Activated CD8-positive, alpha-beta T cell treated with anti-CD3 and anti-CD28 coated beads for 36 hours (primary cell): ENCODE data around the gene ATMIN. TPM values are rescaled to one million over a fixed set of nuclear protein-coding genes. Genes with fewer than 3 reads are reported as not detected.

Experiments
- ATAC-seq: fragments of 200-7000 bp; cut with Tn5 transposase; one replicate; pipeline ENCODE4 v1.10.0; 2021; ENCODE audit warnings: mild to moderate bottlenecking, moderate library complexity
- CTCF ChIA-PET: fragments of 350-600 bp; sonication (Branson Sonifier 250); formaldehyde crosslinking; loops from one replicate; lab custom pipeline; 2021; ENCODE audit warnings: antibody characterized with exemption; lab: Charles Lee
- POLR2A ChIA-PET: fragments of 350-600 bp; sonication (Branson Sonifier 250); formaldehyde crosslinking; loops from one replicate; lab custom pipeline; 2021; ENCODE audit warnings: antibody characterized with exemption; lab: Charles Lee
- DNase-seq: peaks from one replicate; pipeline ENCODE4 v3.0.0-alpha.2; 2020
- H3K27ac Mint-ChIP-seq: one replicate; pipeline ENCODE4 v1.8.0; 2021; ENCODE audit warnings: mild to moderate bottlenecking, mixed read lengths
- H3K27me3 Mint-ChIP-seq: one replicate; pipeline ENCODE4 v1.8.0; 2021; ENCODE audit warnings: mixed read lengths
- H3K36me3 Mint-ChIP-seq: one replicate; pipeline ENCODE4 v1.8.0; 2021; ENCODE audit warnings: low read depth, mixed read lengths
- H3K4me1 Mint-ChIP-seq: one replicate; pipeline ENCODE4 v1.8.0; 2021; ENCODE audit warnings: low read depth, mixed read lengths
- H3K4me3 Mint-ChIP-seq: one replicate; pipeline ENCODE4 v1.8.0; 2021; ENCODE audit warnings: mild to moderate bottlenecking, moderate library complexity, mixed read lengths
- H3K9me3 Mint-ChIP-seq: one replicate; pipeline ENCODE4 v1.8.0; 2021; ENCODE audit warnings: mixed read lengths
- intact Hi-C: fragments of 100-400 bp; cut with micrococcal nuclease; formaldehyde crosslinking; loops from one replicate; pipeline ENCODE4 v1.10.0; 2022
- total RNA-seq, 2 experiments: library from RNA; stranded (reverse); gene quantifications; one replicate each; pipeline ENCODE4 v1.2.3, GENCODE V29; 2021
- TF ChIP-seq, protein P1 (sequence below): fragments of 200-600 bp; IDR thresholded peaks from one replicate; pipeline ENCODE4 v1.8.0; 2022; ENCODE audit warnings: antibody characterized with exemption, mild to moderate bottlenecking

The ATMIN gene
- total RNA-seq, 2 experiments from 2014 or later: 17.9 to 19.7 TPM

GRCh38 chr16:81036751-81037350, 1.2 kb downstream of the ATMIN start:
- ChIA-PET CTCF (interaction anchor here (0.8 to 3.7 kb wide), 11 partner anchors 8 to 152 kb away, joined by 3 to 50 read pairs (median 10); partner anchors contain the start of gene C16orf46), POLR2A (interaction anchor here (0.7 to 1.4 kb wide), 3 partner anchors 30 to 39 kb away, joined by 3 to 7 read pairs (median 4); partner anchors contain the start of genes CENPN and CMC2)
- Mint-ChIP-seq H3K9me3 (no peaks in the 10 kb centered on the region), H3K27me3 (no peaks in the 10 kb centered on the region), H3K4me3 (peak overlapping the region; percentile 81), H3K4me1 (peaks cover 26% of the 10 kb centered on the region), H3K27ac (peak overlapping the region; percentile 63), H3K36me3 (peaks cover 21% of the 10 kb centered on the region)
- intact Hi-C loops: no loop called here
- TF ChIP-seq, protein P1, sequence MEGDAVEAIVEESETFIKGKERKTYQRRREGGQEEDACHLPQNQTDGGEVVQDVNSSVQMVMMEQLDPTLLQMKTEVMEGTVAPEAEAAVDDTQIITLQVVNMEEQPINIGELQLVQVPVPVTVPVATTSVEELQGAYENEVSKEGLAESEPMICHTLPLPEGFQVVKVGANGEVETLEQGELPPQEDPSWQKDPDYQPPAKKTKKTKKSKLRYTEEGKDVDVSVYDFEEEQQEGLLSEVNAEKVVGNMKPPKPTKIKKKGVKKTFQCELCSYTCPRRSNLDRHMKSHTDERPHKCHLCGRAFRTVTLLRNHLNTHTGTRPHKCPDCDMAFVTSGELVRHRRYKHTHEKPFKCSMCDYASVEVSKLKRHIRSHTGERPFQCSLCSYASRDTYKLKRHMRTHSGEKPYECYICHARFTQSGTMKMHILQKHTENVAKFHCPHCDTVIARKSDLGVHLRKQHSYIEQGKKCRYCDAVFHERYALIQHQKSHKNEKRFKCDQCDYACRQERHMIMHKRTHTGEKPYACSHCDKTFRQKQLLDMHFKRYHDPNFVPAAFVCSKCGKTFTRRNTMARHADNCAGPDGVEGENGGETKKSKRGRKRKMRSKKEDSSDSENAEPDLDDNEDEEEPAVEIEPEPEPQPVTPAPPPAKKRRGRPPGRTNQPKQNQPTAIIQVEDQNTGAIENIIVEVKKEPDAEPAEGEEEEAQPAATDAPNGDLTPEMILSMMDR: no peak
- DNase-seq: no peak
- no peak for ATAC-seq

GRCh38 chr16:81040131-81040530, 4.5 kb downstream of the ATMIN start:
- Mint-ChIP-seq H3K9me3 (no peaks in the 10 kb centered on the region), H3K4me1 (peaks cover 26% of the 10 kb centered on the region), H3K36me3 (peaks cover 39% of the 10 kb centered on the region), H3K27me3 (no peaks in the 10 kb centered on the region), H3K27ac (no peak overlapping the region), H3K4me3 (no peak overlapping the region)
- DNase-seq (no peak), ATAC-seq (no peak)
- intact Hi-C loops: no loop called here
- ChIA-PET CTCF (interaction anchor here (1.5 kb wide), 1 partner anchor 98 kb away, joined by 3 read pairs; no protein-coding TSS in a partner anchor), POLR2A (no interaction called here)
- TF ChIP-seq, protein P1: no peak

- peaks cover 43% of the 10 kb centered on the region for H3K36me3 Mint-ChIP-seq
- H3K27ac Mint-ChIP-seq: peak overlapping the region; percentile 14
Measured at GRCh38 chr16:81040842-81041241, 5.2 kb downstream of the ATMIN start.

DNA sequence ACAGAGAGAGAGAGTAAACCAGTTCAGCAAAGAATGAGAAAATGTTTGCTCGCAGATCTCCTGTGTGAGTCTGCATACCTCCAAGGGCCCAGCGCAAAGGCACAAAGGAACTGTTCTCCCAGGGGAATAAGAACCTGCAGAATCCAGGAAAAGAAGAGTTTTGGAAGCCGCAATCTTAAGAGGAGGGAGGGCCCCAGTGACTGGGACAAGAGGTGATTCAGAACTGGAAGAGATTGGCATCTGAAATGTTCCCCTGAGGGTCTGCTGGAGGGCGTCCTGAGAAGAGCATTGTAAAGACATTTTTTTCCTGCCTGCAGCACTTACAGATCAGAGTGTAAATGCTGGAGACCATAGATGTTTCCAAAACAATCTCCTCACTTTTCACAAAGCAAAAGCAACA, 6.1 kb downstream of the ATMIN start:
- H3K4me3 Mint-ChIP-seq: no peak overlapping the region
- H3K4me1 Mint-ChIP-seq: peaks cover 22% of the 10 kb centered on the region

More at GRCh38 chr16:81040842-81041241, 5.2 kb downstream of the ATMIN start:
- H3K4me3 Mint-ChIP-seq: no peak overlapping the region
- ATAC-seq (no peak), DNase-seq (no peak)
- no peaks in the 10 kb centered on the region for H3K9me3 Mint-ChIP-seq
- no peaks in the 10 kb centered on the region for H3K27me3 Mint-ChIP-seq
- intact Hi-C loops: no loop called here
- TF ChIP-seq, protein P1: no peak
- POLR2A ChIA-PET: no interaction called here
- CTCF ChIA-PET: interaction anchor here (1.5 kb wide), 1 partner anchor 98 kb away, joined by 3 read pairs; no protein-coding TSS in a partner anchor
- peaks cover 24% of the 10 kb centered on the region for H3K4me1 Mint-ChIP-seq

DNA sequence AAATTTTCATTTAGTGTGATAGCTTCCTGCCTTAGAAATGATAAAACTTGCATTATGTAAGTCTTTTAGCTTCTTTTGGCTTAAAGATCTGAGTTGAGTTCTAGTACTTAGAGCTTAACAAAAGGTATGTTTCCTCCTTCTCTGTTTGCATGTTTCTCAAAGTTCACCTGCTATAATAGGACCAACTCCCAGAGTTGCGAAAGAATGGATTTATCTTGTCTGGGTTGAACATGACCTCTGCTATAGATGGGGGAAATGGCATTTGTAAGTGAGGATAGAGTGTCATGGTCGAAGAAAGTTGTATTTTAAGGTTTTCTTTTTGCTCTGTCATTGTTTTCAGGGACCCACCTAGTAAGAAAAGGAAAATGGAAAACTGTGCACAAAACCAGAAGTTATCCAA, 7.2 kb downstream of the ATMIN start:
- no peak for ATAC-seq
- TF ChIP-seq, protein P1: no peak
- Mint-ChIP-seq H3K36me3 (peaks cover 36% of the 10 kb centered on the region), H3K27me3 (no peaks in the 10 kb centered on the region), H3K9me3 (no peaks in the 10 kb centered on the region), H3K4me3 (no peak overlapping the region), H3K4me1 (peaks cover 13% of the 10 kb centered on the region), H3K27ac (peak overlapping the region; percentile 31)
- no peak for DNase-seq
- intact Hi-C loops: no loop called here
- POLR2A ChIA-PET: no interaction called here
- CTCF ChIA-PET: no interaction called here

More for the DNA sequence above, 6.1 kb downstream of the ATMIN start:
- peak overlapping the region; percentile 20 for H3K27ac Mint-ChIP-seq
- POLR2A ChIA-PET: no interaction called here
- H3K9me3 Mint-ChIP-seq: no peaks in the 10 kb centered on the region
- H3K36me3 Mint-ChIP-seq: peaks cover 42% of the 10 kb centered on the region
- CTCF ChIA-PET: no interaction called here
- no peak for DNase-seq
- intact Hi-C loops: no loop called here
- TF ChIP-seq, protein P1: no peak
- no peak for ATAC-seq
- H3K27me3 Mint-ChIP-seq: no peaks in the 10 kb centered on the region
